HEK293 (cell line): ENCODE results near the gene ADAM23.

Experiments used
- CTCF ChIA-PET: fragments of 350-600 bp; formaldehyde crosslinking; extraction: SDS; loops from one replicate; lab custom pipeline; 2021; ENCODE audit warnings: antibody characterized with exemption; lab: Yijun Ruan, JAX
- POLR2A ChIA-PET: fragments of 300-600 bp; formaldehyde crosslinking; extraction: SDS; loops from one replicate; lab custom pipeline; 2020; ENCODE audit warnings: antibody characterized with exemption, inconsistent platforms; lab: Yijun Ruan, JAX
- H3K27ac ChIP-seq: fragments of 200-500 bp; sonication (Bioruptor generic); 2 replicates; pipeline ENCODE4 v1.5.1; 2014; ENCODE audit warnings: low read depth, low read length, control low read depth, inconsistent platforms; ENCODE audit errors: extremely low read depth
- H3K36me3 ChIP-seq, 2 experiments: fragments of 200-500 bp in 1 of 2; sonication (Bioruptor generic) in 1 of 2; 1 replicate in 1 of 2; 2 replicates in 1 of 2; pipeline ENCODE4 v1.5.1; 2014 to 2017; ENCODE audit warnings: inconsistent platforms in 2 of 2, low read length in 2 of 2; ENCODE audit not compliant: control insufficient read depth in 2 of 2, insufficient read depth in 1 of 2
- H3K4me1 ChIP-seq: fragments of 200-500 bp; sonication (Bioruptor generic); 2 replicates; pipeline ENCODE4 v1.5.1; 2014; ENCODE audit warnings: mild to moderate bottlenecking, low read length, inconsistent platforms; ENCODE audit not compliant: control insufficient read depth, insufficient read depth
- H3K4me3 ChIP-seq: 2 replicates; pipeline ENCODE4 v1.5.1; 2011; ENCODE audit warnings: low read depth, mild to moderate bottlenecking, control low read depth, low read length, moderate library complexity
- H3K9me3 ChIP-seq: fragments of 200-500 bp; sonication (Bioruptor generic); 2 replicates; pipeline ENCODE4 v1.5.1; 2014; ENCODE audit warnings: low read depth, low read length, inconsistent platforms; ENCODE audit not compliant: control insufficient read depth, insufficient read depth
- ELK4 ChIP-seq: IDR thresholded peaks from 2 replicates; pipeline ENCODE4 v1.6.1; 2011; ENCODE audit warnings: mild to moderate bottlenecking, low read depth, low read length, borderline replicate concordance
- KLF1 ChIP-seq: fragments of 450-650 bp; formaldehyde crosslinking; IDR thresholded peaks from 2 replicates; pipeline ENCODE4 v1.5.1; 2016; ENCODE audit warnings: missing biosample characterization, missing genetic modification characterization
- PRDM2 ChIP-seq: fragments of 450-650 bp; formaldehyde crosslinking; IDR thresholded peaks from 2 replicates; pipeline ENCODE4 v1.5.1; 2016; ENCODE audit warnings: missing biosample characterization, missing genetic modification characterization, borderline replicate concordance
- WT1 ChIP-seq: fragments of 450-650 bp; formaldehyde crosslinking; IDR thresholded peaks from 2 replicates; pipeline ENCODE4 v1.5.1; 2016; ENCODE audit warnings: missing biosample characterization, missing genetic modification characterization
- ZFP37 ChIP-seq: fragments of 450-650 bp; formaldehyde crosslinking; IDR thresholded peaks from 2 replicates; pipeline ENCODE4 v1.5.1; 2016; ENCODE audit warnings: missing biosample characterization, missing genetic modification characterization
- ZNF18 ChIP-seq: fragments of 450-650 bp; formaldehyde crosslinking; IDR thresholded peaks from 2 replicates; pipeline ENCODE4 v1.5.1; 2016; ENCODE audit warnings: missing biosample characterization, missing genetic modification characterization
- ZNF23 ChIP-seq: fragments of 450-650 bp; formaldehyde crosslinking; IDR thresholded peaks from 2 replicates; pipeline ENCODE4 v1.5.1; 2016; ENCODE audit warnings: missing biosample characterization, missing genetic modification characterization, borderline replicate concordance
- ZNF354C ChIP-seq: fragments of 450-650 bp; formaldehyde crosslinking; IDR thresholded peaks from 2 replicates; pipeline ENCODE4 v1.5.1; 2016; ENCODE audit warnings: missing biosample characterization, missing genetic modification characterization, low read depth, borderline replicate concordance
- ZNF423 ChIP-seq: fragments of 450-650 bp; formaldehyde crosslinking; IDR thresholded peaks from 2 replicates; pipeline ENCODE4 v1.5.1; 2016; ENCODE audit warnings: missing biosample characterization, missing genetic modification characterization
- ZNF629 ChIP-seq: fragments of 450-650 bp; formaldehyde crosslinking; IDR thresholded peaks from 2 replicates; pipeline ENCODE4 v1.5.1; 2017; ENCODE audit warnings: missing biosample characterization, missing genetic modification characterization
- ZNF670 ChIP-seq: fragments of 450-650 bp; formaldehyde crosslinking; IDR thresholded peaks from 2 replicates; pipeline ENCODE4 v1.5.1; 2016; ENCODE audit warnings: missing biosample characterization, missing genetic modification characterization, low read depth
- ZSCAN5A ChIP-seq: fragments of 450-650 bp; formaldehyde crosslinking; IDR thresholded peaks from 2 replicates; pipeline ENCODE4 v1.5.1; 2016; ENCODE audit warnings: missing biosample characterization, missing genetic modification characterization

The ADAM23 gene

GRCh38 chr2:206627632-206628031, 184.3 kb downstream of the ADAM23 start:
- POLR2A ChIA-PET = no interaction called here
- CTCF ChIA-PET = no interaction called here

GRCh38 chr2:206631340-206631739, 188.0 kb downstream of the ADAM23 start:
- H3K4me3 ChIP-seq = no peak overlapping the region
- POLR2A ChIA-PET = no interaction called here
- no peak for TF ChIP-seq ELK4
- TF ChIP-seq ZNF670 = no peak
- TF ChIP-seq ZNF23 (tag by site-specific recombination) = no peak
- no peak for TF ChIP-seq KLF1 (tag by site-specific recombination)
- CTCF ChIA-PET = interaction anchor here (0.6 kb wide), 2 partner anchors 56 to 58 kb away, joined by 3 read pairs; no protein-coding TSS in a partner anchor
- no peaks in the 10 kb centered on the region for H3K9me3 ChIP-seq
- H3K36me3 ChIP-seq = no peaks in the 10 kb centered on the region
- no peak overlapping the region for H3K27ac ChIP-seq
- no peaks in the 10 kb centered on the region for H3K4me1 ChIP-seq

More at GRCh38 chr2:206627632-206628031, 184.3 kb downstream of the ADAM23 start:
- Histone ChIP-seq H3K27ac (no peak overlapping the region), H3K9me3 (no peaks in the 10 kb centered on the region), H3K36me3 (no peaks in the 10 kb centered on the region), H3K4me1 (no peaks in the 10 kb centered on the region), H3K4me3 (no peak overlapping the region)
- TF ChIP-seq ZSCAN5A (tag by site-specific recombination) = no peak
- TF ChIP-seq ZNF629 (tag by site-specific recombination) = no peak
- no peak for TF ChIP-seq PRDM2 (tag by site-specific recombination)
- TF ChIP-seq ZNF354C (tag by site-specific recombination) = no peak
- TF ChIP-seq WT1 = no peak
- TF ChIP-seq ZNF423 (tag by site-specific recombination) = no peak
- TF ChIP-seq ZFP37 (tag by site-specific recombination) = no peak
- no peak for TF ChIP-seq ZNF18 (tag by site-specific recombination)
